Measurements from ENCODE around the gene GINS1.
"Not testable (repeated sequence)": the region's sequence is repeated elsewhere in the genome, so short reads cannot be mapped to it uniquely, and the experiment has no call there.

The GINS1 gene

GRCh38 chr20:25454153-25454900 lies 46.9 kb downstream of the GINS1 start:
- no peak for DNase-seq (ENCODE audit: low read depth)

DNA sequence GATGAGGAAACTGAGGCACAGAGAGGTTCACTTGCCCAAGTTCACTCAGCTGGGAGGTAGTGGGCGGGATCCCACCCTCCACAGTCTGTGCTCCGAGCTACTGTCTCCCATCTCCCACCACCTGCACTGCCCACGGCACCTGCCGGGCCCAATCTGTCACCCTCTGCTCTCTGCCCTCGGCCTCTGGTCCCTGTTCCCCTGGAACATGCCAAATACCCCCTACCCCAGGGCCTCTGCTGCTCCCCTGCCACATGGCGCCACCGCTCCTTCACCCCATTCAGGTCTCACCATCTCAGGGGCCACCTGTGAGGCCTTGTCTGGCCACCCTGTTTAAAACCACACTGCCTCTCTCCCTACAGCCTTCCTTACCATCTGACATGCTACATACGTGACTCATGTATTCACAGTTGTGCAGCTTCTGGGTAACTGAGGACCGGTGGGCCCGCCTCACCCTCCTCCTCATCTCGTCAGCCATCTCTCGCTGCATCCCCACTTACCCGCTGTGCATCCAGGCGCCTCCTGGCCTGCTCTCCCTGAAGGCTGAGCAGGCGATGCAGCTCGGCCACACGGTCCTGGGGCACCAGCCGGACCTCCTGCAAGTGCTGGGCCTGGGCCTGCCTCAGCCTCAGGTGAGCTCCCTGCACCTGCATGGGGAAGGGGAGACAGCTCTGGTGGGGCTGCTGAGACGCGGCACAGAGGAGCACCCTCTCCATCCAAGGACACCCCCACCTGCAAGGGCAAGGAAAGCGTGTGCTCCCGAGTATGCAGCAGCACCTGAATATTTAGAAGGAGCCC lies 50.6 kb downstream of the GINS1 start:
- DNase-seq (ENCODE audit: low read depth), result no peak

DNA sequence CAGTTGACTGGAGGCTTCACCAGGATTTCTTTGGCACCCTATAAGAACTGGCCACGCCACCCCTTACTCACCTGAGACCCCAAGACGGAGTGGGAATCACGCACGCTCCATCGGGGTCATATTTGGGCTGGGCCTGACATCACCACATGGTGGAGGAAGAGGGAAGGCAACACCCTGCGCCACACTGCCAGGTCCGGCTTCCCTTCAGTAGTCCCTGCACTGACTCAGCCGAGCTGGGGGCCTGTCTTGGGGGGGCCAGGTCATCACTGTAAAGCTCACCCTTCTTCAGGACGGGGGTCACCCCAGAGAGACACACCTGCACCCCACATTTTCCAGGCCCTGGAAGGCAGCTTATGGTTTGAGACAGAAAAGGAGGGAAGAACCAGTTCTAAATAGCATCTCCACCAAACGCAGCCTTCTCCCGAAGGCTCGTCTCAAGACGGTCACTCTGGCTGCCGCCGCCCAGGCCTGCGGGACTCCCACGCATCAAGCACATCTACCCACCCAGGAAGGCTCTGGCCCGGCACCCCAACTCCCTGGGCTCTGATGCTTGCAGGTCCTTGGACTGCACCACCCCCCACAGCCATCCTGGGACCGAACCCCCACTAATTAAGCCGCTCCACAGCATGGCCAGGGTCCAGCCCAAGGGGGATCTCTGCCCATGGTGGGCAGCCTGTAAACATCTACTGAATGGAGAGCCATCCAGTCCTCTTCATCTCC lies 51.8 kb downstream of the GINS1 start:
- DNase-seq (ENCODE audit: low read depth), result no peak

DNA sequence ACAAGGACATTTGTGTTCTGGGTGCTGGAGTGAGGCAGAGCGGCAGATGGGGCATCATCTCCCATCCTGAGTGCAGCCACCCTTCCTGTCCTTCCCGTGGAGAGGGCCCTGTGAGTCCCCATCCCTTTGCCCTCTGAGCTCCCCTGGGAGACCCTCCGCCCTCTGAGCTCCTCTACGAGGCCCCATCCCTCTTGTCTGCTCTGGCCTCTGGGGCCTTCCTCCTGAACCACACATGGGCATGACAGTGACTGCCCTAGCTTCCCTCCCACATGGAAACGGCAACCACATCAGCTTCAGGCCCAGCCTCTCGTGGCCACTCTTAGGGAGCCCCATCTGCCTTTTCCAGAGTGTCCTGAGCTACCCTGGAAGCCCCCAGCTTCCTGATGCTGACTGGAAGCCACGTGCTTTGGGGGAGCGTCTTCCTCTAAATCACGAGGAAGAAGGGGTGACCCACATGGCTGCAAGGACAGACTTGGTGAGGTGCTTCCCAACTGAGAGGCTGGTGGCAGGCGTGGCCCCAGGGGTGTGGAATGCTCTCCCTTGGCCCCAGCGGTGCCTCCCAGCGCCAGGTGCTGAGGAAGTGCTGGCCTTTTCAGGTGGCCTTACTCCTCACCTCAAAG lies 52.6 kb downstream of the GINS1 start:
- no peak for DNase-seq (ENCODE audit: low read depth)

DNA sequence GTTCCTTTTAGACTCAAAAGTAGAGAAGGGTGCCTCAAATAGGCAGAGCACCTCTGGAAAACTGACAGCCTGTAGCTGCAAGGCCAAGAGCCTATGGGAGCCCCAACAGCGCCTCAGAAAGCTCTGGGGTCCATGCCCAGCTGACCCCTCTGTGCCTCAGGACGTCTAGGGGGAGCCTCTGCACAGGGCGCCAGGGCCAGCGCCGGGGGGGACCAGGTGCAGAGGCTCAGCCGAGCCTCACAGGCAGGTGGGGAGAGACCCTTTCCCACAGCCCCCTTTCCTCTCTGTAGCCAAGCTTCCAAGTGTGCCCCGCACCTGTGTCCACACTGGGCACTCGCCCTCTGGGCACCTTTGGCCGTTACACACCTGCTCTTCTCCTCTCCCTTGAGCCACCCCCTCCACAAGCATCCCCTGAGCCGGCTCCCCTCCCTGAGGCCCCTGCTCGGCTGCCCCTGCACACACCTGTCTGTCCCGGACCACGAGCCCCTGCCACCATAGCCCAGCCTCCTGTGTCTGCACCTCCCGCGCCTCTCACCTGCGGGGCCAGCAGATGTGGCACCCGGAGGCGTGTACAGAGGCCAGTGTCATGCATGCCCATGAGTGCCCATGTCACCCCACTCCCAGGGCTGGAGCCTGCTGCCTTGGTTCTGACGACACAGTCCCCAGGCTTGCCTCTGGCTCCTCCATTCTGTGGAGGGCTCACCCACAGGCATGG lies 53.2 kb downstream of the GINS1 start:
- DNase-seq (ENCODE audit: low read depth), result no peak

DNA sequence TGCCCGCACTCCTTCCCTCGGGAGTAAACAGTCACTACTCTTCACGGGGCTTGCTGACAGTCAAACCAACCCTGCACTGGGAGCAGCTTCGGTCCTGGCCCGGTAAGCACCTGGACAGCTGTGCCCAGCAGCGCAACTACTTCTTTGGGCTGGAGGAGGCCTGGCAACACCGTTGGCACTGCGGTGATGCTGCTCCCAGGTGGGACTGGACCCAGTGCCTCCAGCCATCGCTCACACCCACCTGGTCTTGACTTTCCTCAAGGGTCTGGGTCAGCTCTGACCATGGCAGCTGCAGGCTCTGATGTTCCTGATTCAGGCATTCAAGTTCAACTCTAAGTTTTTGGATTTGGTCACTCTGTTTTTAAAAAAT lies 53.8 kb downstream of the GINS1 start:
- DNase-seq (ENCODE audit: low read depth), result no peak

GRCh38 chr20:25461786-25462545 lies 54.5 kb downstream of the GINS1 start:
- DNase-seq (ENCODE audit: low read depth), result no peak

GRCh38 chr20:25464501-25465242 lies 57.2 kb downstream of the GINS1 start:
- no peak for DNase-seq (ENCODE audit: low read depth)

GRCh38 chr20:25465243-25466135 lies 58.0 kb downstream of the GINS1 start:
- no peak for DNase-seq (ENCODE audit: low read depth)

GRCh38 chr20:25466846-25467245 lies 59.4 kb downstream of the GINS1 start:
- DNase-seq (ENCODE audit: low read depth), result no peak

GRCh38 chr20:25467441-25467840 lies 60.0 kb downstream of the GINS1 start:
- no peak for DNase-seq (ENCODE audit: low read depth)

GRCh38 chr20:25468126-25469075 lies 60.9 kb downstream of the GINS1 start:
- no peak for DNase-seq (ENCODE audit: low read depth)

GRCh38 chr20:25469558-25469957 lies 62.1 kb downstream of the GINS1 start:
- DNase-seq (ENCODE audit: low read depth), result no peak

DNA sequence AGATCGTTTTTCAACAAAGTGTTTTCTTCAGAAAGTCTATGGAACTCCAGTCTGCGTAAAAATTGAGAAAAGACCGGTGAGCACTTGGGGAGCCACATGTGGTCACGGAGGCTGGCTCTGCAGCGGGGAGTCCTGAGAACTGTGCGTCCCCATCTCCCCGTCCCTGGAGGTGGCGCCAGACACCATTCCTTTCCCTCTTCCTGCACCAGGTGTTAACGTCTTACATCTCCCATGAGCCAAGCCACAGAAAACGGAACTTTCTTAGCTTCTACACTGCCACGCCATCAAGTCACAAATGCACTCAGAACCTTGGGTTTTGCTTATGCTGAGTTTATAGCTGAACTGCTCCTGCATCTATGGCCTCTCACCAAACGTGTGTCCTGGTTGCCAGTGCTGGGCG lies 62.6 kb downstream of the GINS1 start:
- DNase-seq (ENCODE audit: low read depth), result no peak

DNA sequence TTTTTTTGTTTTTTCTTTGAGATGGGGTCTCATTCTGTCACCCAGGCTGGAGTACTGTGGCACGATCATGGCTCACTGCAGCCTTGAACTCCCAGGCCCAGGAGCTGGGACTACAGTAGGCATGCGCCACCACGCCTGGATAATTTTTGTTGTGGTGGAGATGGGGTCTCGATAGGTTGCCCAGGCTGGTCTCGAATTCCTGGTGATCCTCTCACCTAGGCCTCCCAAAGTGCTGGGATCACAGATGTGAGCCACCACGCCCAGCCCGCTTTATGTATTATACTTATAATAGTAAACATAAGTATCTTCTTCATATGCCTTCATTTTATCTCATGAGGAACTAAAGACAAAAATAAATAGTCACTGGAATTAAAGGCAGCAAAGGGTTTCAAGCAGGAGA lies 63.5 kb downstream of the GINS1 start:
- DNase-seq (ENCODE audit: low read depth), result no peak

DNA sequence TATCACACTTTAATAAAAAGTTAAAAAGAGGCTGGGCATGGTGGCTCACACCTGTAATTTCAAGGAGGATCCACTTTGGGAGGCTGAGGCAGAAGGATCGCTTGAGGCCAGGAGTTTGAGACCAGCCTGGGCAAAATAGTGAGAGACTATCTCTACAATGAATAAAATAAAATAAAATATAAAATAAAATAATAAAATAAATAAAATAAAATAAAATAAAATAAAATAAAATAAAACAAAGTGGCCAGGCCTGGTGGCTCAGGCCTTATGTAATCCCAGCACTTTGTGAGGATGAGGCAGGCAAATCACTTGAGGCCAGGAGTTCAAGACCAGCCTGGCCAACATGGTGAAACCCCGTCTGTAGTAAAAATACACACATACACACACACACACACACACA lies 65.8 kb downstream of the GINS1 start:
- DNase-seq (ENCODE audit: low read depth), result not testable (repeated sequence)

GRCh38 chr20:25476106-25477013 lies 68.9 kb downstream of the GINS1 start:
- DNase-seq (ENCODE audit: low read depth), result no peak
